ENCODE results near the gene BTAF1. TPM values are rescaled to one million over a fixed set of nuclear protein-coding genes. Genes with fewer than 3 reads are reported as not detected.

Gene BTAF1
- total RNA-seq, 1 experiment from 2014 or later = 33.8 TPM

DNA sequence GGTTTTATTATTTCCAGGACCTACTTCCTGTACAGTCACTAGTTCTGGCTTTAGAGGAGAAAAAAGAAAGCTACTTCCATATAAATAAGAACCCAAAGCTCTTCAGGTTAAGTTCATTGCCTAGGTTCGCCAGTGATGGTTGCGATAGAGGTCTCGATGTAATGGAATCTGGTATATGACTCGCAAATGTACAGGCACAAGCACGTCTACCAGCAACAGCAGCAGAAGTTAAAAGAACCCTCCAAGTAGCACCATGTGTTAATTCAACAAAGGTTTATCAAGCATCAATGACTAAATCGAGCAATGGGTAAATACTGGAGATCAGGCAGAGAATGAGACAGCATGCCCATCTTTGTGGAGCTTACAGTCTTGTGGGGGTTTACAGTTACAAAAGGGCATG is 155.4 kb downstream of the BTAF1 start:
- Histone ChIP-seq H3K27ac (ENCODE audit: low read length) (no peak overlapping the region), H3K27me3 (ENCODE audit: control insufficient read depth, insufficient read depth, low read length) (no peaks in the 10 kb centered on the region), H3K4me1 (ENCODE audit: control insufficient read depth, insufficient read depth, low read length) (no peaks in the 10 kb centered on the region), H3K36me3 (ENCODE audit: control insufficient read depth, insufficient read depth, low read length) (no peaks in the 10 kb centered on the region), H3K4me3 (ENCODE audit: low read depth in 2 of 2, low read length in 2 of 2) (no peak overlapping the region), H3K9me3 (ENCODE audit: control insufficient read depth, insufficient read depth, low read depth, low read length) (no peaks in the 10 kb centered on the region)
- in situ Hi-C loops (cut with HindIII; ENCODE audit: low pct_unique_long_range_greater_than_20kb, low sequenced_read_pairs) = no loop called here
- BruUV-seq (replicated peaks) = no TSS peak
- ChIA-PET CTCF (no interaction called here), POLR2A (no interaction called here)
- intact Hi-C loops (cut with micrococcal nuclease; ENCODE audit: unreplicated experiment) = no loop called here
- ATAC-seq (no peak), DNase-seq (ENCODE audit: low read depth, low spot score) (no peak)
- TF ChIP-seq CTCF (IDR thresholded peaks at IDR 0.05) (no peak), POLR2AphosphoS5 (IDR thresholded peaks at IDR 0.05; ENCODE audit: low read depth, low read length) (no peak), SIN3A (IDR thresholded peaks at IDR 0.05; ENCODE audit: borderline replicate concordance, insufficient read depth, low read depth, low read length) (no peak), TCF7L2 (IDR thresholded peaks at IDR 0.05; ENCODE audit: low read depth, low read length) (no peak)
- TF ChIP-seq, protein P1, sequence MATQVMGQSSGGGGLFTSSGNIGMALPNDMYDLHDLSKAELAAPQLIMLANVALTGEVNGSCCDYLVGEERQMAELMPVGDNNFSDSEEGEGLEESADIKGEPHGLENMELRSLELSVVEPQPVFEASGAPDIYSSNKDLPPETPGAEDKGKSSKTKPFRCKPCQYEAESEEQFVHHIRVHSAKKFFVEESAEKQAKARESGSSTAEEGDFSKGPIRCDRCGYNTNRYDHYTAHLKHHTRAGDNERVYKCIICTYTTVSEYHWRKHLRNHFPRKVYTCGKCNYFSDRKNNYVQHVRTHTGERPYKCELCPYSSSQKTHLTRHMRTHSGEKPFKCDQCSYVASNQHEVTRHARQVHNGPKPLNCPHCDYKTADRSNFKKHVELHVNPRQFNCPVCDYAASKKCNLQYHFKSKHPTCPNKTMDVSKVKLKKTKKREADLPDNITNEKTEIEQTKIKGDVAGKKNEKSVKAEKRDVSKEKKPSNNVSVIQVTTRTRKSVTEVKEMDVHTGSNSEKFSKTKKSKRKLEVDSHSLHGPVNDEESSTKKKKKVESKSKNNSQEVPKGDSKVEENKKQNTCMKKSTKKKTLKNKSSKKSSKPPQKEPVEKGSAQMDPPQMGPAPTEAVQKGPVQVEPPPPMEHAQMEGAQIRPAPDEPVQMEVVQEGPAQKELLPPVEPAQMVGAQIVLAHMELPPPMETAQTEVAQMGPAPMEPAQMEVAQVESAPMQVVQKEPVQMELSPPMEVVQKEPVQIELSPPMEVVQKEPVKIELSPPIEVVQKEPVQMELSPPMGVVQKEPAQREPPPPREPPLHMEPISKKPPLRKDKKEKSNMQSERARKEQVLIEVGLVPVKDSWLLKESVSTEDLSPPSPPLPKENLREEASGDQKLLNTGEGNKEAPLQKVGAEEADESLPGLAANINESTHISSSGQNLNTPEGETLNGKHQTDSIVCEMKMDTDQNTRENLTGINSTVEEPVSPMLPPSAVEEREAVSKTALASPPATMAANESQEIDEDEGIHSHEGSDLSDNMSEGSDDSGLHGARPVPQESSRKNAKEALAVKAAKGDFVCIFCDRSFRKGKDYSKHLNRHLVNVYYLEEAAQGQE (IDR thresholded peaks at IDR 0.05; ENCODE audit: insufficient read depth in 1 of 2, low read depth in 2 of 2, low read length in 1 of 2) = no peak

Other genes with a start within 250 kb of the BTAF1 start
- 46.2 TPM for gene TNKS2, start 125.3 kb upstream of the BTAF1 start, total RNA-seq (2021; ENCODE audit: unreplicated experiment)
- 1.5 TPM for gene FGFBP3, start 14.3 kb upstream of the BTAF1 start, total RNA-seq (2021; ENCODE audit: unreplicated experiment)

Measured in Panc1 (cell line).